ENCODE data around the gene ZC2HC1B.
"Not testable (repeated sequence)": the region's sequence is repeated elsewhere in the genome, so short reads cannot be mapped to it uniquely, and the experiment has no call there.

ZC2HC1B gene

GRCh38 chr6:143912671-143913070, 48.4 kb downstream of the ZC2HC1B start:
- no peak overlapping the region for H3K9ac ChIP-seq
- no peaks in the 10 kb centered on the region for H3K36me3 ChIP-seq
- peaks cover 34% of the 10 kb centered on the region for H3K9me3 ChIP-seq
- no peak overlapping the region for H3K27ac ChIP-seq
- H4K20me1 ChIP-seq, result no peaks in the 10 kb centered on the region
- TF ChIP-seq Cebpa-rat (IDR thresholded peaks at IDR 0.05), result no peak
- no peak overlapping the region for H3K4me2 ChIP-seq
- H3K27me3 ChIP-seq, result no peaks in the 10 kb centered on the region
- no peaks in the 10 kb centered on the region for H3K4me1 ChIP-seq
- no peak overlapping the region for H3K4me3 ChIP-seq

DNA sequence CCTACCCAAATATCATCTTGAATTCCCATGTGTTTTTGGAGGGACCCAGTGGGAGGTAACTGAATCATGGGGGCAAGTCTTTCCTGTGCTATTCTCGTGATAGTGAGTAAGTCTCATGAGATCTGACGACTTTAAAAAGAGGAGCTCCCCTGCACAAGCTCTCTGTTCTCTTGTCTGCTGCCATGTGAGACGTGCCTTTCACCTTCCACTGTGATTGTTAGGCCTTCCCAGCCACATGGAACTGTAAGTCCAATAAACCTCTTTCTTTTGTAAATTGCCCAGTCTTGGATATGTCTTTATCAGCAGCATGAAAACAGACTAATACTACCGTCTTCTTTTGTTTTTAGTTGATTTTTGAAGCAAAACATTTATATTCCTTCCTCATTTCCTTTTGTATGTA, 52.8 kb downstream of the ZC2HC1B start:
- not testable (repeated sequence) for H3K9ac ChIP-seq, H3K4me3 ChIP-seq, H3K4me2 ChIP-seq, H3K27me3 ChIP-seq, H3K27ac ChIP-seq, H3K4me1 ChIP-seq, H3K36me3 ChIP-seq, H4K20me1 ChIP-seq
- H3K9me3 ChIP-seq, result peaks cover 30% of the 10 kb centered on the region

DNA sequence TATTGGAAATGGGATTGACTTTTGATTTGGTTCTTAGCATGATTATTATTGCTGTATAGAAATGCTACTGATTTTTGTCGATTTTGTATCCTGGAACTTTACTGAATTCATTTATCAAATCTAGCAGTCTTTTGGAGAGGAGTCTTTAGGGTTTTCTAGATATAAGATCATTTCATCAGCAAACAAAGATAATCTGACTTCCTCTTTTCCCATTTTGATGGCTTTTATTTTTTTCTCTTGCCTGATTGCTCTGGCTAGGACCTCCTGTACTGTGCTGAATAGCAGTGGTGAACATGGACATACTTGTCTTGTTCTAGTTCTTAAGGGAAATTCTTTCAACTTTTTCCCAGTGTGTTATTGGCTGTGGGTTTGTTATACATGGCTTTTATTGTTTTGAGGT, 64.6 kb downstream of the ZC2HC1B start:
- H3K4me2 ChIP-seq, result no peak overlapping the region
- no peaks in the 10 kb centered on the region for H3K36me3 ChIP-seq
- no peaks in the 10 kb centered on the region for H3K4me1 ChIP-seq
- no peaks in the 10 kb centered on the region for H4K20me1 ChIP-seq
- H3K27ac ChIP-seq, result no peak overlapping the region
- H3K9me3 ChIP-seq, result no peaks in the 10 kb centered on the region
- no peak for TF ChIP-seq Cebpa-rat (IDR thresholded peaks at IDR 0.05)
- no peak overlapping the region for H3K4me3 ChIP-seq
- H3K27me3 ChIP-seq, result no peaks in the 10 kb centered on the region
- H3K9ac ChIP-seq, result no peak overlapping the region

GRCh38 chr6:143929975-143930374, 65.7 kb downstream of the ZC2HC1B start:
- Histone ChIP-seq H3K4me3 (no peak overlapping the region), H3K9me3 (no peaks in the 10 kb centered on the region), H3K27ac (no peak overlapping the region), H4K20me1 (no peaks in the 10 kb centered on the region), H3K27me3 (no peaks in the 10 kb centered on the region), H3K4me1 (no peaks in the 10 kb centered on the region), H3K36me3 (no peaks in the 10 kb centered on the region), H3K4me2 (no peak overlapping the region), H3K9ac (no peak overlapping the region)
- TF ChIP-seq Cebpa-rat (IDR thresholded peaks at IDR 0.05), result no peak

GRCh38 chr6:143934331-143934730, 70.1 kb downstream of the ZC2HC1B start:
- no peaks in the 10 kb centered on the region for H3K36me3 ChIP-seq
- no peaks in the 10 kb centered on the region for H3K27me3 ChIP-seq
- H3K27ac ChIP-seq, result no peak overlapping the region
- no peak overlapping the region for H3K4me2 ChIP-seq
- no peaks in the 10 kb centered on the region for H3K4me1 ChIP-seq
- no peak overlapping the region for H3K9ac ChIP-seq
- no peak for TF ChIP-seq Cebpa-rat (IDR thresholded peaks at IDR 0.05)
- H3K9me3 ChIP-seq, result no peaks in the 10 kb centered on the region
- no peak overlapping the region for H3K4me3 ChIP-seq
- no peaks in the 10 kb centered on the region for H4K20me1 ChIP-seq

GRCh38 chr6:143934867-143935266, 70.6 kb downstream of the ZC2HC1B start:
- Histone ChIP-seq H3K9ac (no peak overlapping the region), H3K36me3 (no peaks in the 10 kb centered on the region), H3K9me3 (no peaks in the 10 kb centered on the region), H4K20me1 (no peaks in the 10 kb centered on the region), H3K27me3 (no peaks in the 10 kb centered on the region), H3K4me2 (no peak overlapping the region), H3K4me1 (no peaks in the 10 kb centered on the region), H3K4me3 (no peak overlapping the region), H3K27ac (no peak overlapping the region)
- no peak for TF ChIP-seq Cebpa-rat (IDR thresholded peaks at IDR 0.05)

DNA sequence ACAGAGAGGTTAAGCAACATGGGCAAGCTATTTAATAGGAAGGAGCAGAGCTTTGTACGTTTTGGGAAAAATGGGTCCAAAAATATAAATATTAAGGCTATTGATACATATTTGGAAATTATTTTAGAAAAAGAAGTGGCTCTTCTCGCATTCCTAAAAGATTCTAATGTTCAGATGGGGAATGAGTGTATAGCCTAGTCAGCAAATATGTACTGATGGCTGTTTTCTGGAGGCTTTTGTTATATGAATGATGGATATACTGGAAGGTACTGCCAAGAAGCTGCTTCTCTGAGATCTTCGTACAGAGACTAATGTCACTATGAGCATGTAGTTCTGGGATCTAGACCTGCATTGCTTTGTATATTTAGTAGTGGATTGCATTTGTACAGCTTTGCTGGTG, 72.1 kb downstream of the ZC2HC1B start:
- no peak for TF ChIP-seq Cebpa-rat (IDR thresholded peaks at IDR 0.05)
- Histone ChIP-seq H3K9ac (no peak overlapping the region), H3K4me2 (no peak overlapping the region), H3K9me3 (no peaks in the 10 kb centered on the region), H3K36me3 (no peaks in the 10 kb centered on the region), H3K4me3 (no peak overlapping the region), H3K27me3 (no peaks in the 10 kb centered on the region), H4K20me1 (no peaks in the 10 kb centered on the region), H3K4me1 (no peaks in the 10 kb centered on the region), H3K27ac (no peak overlapping the region)

DNA sequence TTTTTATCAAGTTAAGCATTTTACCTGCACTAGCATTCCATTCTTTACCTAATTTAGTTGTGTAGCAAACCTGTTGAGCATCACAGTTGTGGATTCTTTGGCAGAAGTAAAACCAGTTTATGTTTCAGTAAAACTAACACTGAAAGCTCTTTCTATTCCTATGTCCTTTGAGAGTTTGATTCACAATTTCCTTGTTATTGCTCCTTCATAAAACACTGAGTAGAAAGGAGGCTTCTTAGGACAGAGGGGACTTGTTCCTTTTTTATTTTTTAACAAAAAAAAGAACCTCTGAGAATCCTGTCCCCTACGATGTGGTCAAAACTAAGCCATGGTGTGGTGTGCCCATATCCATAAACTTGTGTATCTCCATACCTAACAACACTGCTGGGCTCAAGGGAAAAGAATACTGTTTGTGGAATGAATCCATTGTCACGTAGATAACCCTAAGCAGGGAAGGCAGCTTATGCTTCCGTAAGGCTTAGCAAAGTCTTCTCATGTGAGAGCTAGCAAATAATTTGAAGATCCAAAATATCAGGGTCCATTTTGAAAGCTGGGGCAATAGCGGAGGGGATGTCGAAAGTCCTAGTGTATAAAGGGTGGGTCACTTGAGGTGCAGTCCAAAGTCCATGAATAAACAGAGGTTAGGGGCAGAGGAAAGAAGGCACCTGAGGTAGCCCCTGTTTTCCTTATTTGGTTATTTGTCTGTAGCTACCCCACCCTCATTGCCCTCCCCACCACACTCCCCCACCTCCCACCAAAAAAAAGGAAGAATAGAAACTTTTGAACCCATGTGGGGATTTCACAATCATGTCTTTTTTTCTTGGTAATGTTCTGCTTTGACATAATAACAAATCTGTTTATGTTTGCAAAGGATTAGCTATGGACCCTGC, 72.7 kb downstream of the ZC2HC1B start:
- Histone ChIP-seq H3K4me1 (no peaks in the 10 kb centered on the region), H3K4me3 (no peak overlapping the region), H3K36me3 (no peaks in the 10 kb centered on the region), H3K9me3 (no peaks in the 10 kb centered on the region), H4K20me1 (no peaks in the 10 kb centered on the region), H3K4me2 (no peak overlapping the region), H3K9ac (no peak overlapping the region), H3K27ac (no peak overlapping the region), H3K27me3 (no peaks in the 10 kb centered on the region)
- no peak for TF ChIP-seq Cebpa-rat (IDR thresholded peaks at IDR 0.05)

- no peaks in the 10 kb centered on the region for H4K20me1 ChIP-seq
- H3K4me1 ChIP-seq, result no peaks in the 10 kb centered on the region
- no peak overlapping the region for H3K9ac ChIP-seq
- no peak overlapping the region for H3K27ac ChIP-seq
- no peaks in the 10 kb centered on the region for H3K27me3 ChIP-seq
- H3K4me3 ChIP-seq, result no peak overlapping the region
- H3K4me2 ChIP-seq, result no peak overlapping the region
- no peaks in the 10 kb centered on the region for H3K36me3 ChIP-seq
- no peak for TF ChIP-seq Cebpa-rat (IDR thresholded peaks at IDR 0.05)
- H3K9me3 ChIP-seq, result no peaks in the 10 kb centered on the region
These were observed 73.3 kb downstream of the ZC2HC1B start for GRCh38 chr6:143937668-143937970.

DNA sequence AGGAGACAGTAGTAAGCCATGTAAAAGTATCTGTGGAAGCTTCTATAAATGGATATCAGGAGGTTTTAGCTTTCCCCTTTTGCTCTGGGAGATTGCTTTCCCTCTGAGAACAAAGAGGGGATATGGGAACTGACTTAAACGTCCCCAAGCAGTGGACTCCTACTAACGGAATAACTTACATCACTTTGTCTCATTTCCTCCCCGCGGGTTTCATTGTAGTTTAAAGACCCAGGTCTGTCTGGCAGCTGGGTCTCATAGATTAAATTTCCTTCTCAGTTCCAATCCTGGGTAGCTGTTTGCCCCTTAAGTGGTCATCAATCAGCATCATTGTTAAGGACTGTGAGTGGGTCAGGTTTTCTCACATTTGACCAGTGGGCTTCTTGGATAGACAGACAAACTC, 75.1 kb downstream of the ZC2HC1B start:
- Histone ChIP-seq H3K27me3 (no peaks in the 10 kb centered on the region), H3K9me3 (no peaks in the 10 kb centered on the region), H3K4me1 (no peaks in the 10 kb centered on the region), H3K9ac (no peak overlapping the region), H4K20me1 (no peaks in the 10 kb centered on the region), H3K4me2 (no peak overlapping the region), H3K36me3 (no peaks in the 10 kb centered on the region), H3K27ac (no peak overlapping the region), H3K4me3 (no peak overlapping the region)
- no peak for TF ChIP-seq Cebpa-rat (IDR thresholded peaks at IDR 0.05)

Data from BLaER1 (cell line).